Activated CD8-positive, alpha-beta memory T cell treated with anti-CD3 and anti-CD28 coated beads for 48 hours (primary cell): ENCODE data around the gene OBSCN.

Experiments used
- DNase-seq, 3 experiments: peaks; one replicate each; pipeline ENCODE4 v3.0.0-alpha.2; 2020; ENCODE audit warnings: low read depth in 2 of 3, low spot score in 2 of 3

Gene OBSCN

DNA sequence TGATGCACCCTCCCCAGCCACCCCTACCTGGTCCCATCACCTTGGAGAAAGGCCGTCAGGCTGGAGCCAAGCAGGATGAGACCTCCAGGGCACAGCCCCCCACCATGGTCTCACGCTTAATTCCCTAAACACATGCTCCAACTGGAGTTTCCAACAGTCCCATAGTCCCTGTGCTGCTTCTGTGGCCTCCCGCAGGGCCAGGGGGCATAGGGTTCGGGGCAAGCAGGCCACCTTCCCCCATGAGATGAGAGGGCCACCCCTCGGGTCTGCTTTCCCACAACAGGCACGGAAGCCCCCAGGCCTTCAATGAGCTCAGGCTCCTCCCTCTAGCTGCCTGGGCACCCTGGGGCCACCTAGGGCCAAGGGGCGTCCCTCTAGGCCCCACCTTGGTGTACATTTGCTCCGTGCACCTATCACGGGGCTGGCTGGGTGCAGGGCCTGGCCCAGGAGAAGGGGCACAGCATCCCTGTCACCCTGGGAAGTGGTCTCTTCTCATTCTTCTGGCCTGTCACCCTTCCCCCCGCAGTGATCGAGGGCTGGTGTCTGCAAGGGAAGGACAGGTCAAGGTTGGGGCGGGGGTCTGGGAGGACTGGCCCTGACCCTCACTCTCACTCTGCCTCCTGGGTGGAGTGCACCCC lies 156.3 kb downstream of the OBSCN start:
- no peak for DNase-seq

DNA sequence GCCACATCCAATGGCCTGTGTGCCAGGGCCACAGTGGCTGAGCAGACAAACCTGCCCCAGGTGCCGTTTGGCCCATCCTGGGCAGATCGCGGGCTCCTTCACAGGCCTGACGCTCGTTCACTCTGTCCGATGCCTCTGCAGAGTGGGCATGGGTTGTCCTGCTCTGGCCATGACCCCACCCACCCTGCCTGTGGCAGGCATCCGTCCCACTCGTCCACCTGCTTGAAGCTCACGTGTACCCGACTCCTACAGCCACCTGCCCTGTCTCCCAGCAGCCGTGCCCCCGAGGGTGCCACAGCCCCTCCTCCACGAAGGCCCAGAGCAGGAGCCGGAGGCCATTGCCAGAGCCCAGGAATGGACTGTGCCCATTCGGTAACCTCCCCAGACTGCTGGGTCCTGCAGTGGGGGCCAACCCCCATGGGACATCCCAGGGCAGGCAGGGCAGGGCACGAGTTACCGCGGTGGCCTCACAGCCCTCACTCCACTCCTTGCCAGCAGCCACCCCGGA lies 156.9 kb downstream of the OBSCN start:
- DNase-seq: no peak

GRCh38 chr1:228365271-228366061 lies 157.6 kb downstream of the OBSCN start:
- no peak for DNase-seq

GRCh38 chr1:228366062-228366865 lies 158.4 kb downstream of the OBSCN start:
- no peak for DNase-seq

GRCh38 chr1:228366866-228367741 lies 159.3 kb downstream of the OBSCN start:
- DNase-seq: no peak

- no peak for DNase-seq
These were observed 160.3 kb downstream of the OBSCN start for GRCh38 chr1:228367798-228368791.

DNA sequence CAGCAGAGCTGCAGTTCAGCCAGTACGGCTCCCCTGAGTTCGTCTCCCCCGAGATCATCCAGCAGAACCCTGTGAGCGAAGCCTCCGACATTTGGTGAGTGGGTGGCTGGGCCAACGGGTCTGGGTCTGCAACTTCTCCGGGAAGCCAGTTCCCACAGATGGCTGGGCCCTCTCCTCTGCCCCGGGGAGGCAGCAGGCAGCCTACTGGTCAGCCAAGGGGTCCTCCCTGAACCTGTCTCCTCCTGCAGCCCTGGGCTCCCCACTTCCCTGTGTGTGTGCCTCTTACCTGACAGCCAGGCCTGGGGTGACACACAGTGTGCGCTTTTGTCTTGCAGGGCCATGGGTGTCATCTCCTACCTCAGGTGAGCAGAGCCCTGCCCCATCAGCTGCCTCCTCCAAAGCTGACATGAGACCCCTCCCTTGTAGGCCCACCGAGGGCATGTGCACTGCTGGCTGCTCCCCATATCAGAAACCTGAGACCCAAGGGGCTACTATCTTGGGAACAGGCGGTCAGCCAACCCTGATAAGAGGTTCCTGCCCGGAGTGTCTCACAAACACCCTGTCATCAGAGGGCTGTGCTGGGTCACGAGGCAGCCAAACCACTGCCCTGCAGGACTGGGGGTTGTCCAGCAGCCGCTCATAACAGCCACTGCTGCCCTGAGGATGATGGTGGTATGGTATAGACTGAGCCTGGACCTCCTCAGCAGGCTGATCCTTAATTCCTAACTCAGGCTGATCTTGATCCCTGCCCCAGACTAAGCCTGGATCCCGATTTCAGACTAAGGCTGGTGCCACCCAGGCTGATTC lies 161.2 kb downstream of the OBSCN start:
- DNase-seq: no peak

- no peak for DNase-seq
These were observed 162.0 kb downstream of the OBSCN start for GRCh38 chr1:228369608-228370438.

DNA sequence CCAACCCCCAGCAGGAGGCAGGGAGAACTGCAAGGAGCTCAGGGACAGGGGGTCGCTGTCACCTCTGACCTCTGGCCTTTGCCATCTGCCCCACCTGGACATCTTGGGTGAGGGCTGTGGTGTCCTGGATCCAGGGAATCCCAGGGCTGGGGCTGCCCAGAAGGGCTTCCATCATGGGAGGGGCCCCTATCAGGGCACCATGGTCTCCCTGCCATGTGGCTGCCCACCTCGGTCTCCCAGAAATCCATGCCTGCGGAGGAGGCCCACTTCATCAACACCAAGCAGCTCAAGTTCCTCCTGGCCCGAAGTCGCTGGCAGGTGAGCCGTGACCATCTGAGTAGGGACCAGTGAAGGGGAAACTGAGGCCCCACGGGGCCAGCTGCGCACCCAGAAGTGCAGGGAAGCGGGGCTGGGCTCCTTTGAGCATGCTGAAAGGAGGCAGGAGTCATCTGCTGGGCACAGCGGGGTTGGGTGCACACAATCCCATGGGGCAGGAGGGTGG lies 162.6 kb downstream of the OBSCN start:
- no peak for DNase-seq

- DNase-seq: no peak
These were observed 163.3 kb downstream of the OBSCN start for GRCh38 chr1:228370941-228371740.

DNA sequence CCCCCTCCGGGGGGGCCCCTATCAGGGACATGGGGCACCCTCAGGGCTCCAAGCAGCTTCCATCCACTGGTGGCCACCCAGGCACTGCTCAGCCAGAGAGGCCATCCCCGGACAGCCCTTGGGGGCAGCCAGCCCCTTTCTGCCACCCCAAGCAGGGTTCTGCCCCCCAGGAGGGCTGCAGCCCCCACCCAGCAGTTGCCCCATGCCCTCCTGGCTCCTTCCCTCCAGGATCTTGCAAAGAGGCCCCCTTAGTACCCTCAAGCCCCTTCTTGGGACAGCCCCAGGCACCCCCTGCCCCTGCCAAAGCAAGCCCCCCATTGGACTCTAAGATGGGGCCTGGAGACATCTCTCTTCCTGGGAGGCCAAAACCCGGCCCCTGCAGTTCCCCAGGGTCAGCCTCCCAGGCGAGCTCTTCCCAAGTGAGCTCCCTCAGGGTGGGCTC lies 163.9 kb downstream of the OBSCN start:
- no peak for DNase-seq

GRCh38 chr1:228372183-228373003 lies 164.5 kb downstream of the OBSCN start:
- no peak for DNase-seq

DNA sequence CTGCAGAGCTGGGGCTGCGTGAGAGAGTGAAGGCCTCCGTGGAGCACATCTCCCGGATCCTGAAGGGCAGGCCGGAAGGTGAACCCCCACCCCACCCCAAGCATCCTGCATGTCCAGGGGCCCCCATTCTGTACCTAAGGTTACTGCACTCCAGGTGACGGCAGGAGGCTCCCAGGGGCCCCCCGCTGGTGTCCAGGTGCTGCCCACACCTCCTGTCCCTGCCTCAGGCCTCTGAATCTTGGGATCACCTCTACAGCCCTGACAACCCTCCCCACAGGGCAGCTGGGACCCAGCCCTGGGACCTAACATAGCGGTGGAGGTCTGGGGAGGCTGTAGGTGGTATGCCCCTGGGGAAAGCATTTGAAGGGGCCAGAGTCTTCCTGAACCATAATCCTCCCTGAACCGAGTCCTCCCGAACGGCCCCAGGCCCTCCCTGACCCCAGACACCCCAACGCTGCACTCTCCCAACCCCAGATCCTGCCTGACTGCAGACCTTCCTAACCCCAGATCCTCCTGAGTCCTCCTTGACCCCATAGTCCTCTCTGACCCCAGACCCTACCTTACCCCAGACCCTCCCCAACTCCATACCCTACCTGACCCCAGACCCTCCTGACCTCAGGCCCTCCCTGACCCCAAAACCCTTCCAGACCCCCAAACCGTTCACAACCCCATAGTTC lies 165.3 kb downstream of the OBSCN start:
- no peak for DNase-seq

- no peak for DNase-seq
These were observed 166.1 kb downstream of the OBSCN start for GRCh38 chr1:228373681-228374571.
